22Rv1 (cell line): ENCODE results near the gene ILF3.

Experiments
- CTCF ChIP-seq: fragments of 450-650 bp; IDR thresholded peaks from 2 replicates; pipeline ENCODE4 v1.5.1; 2017; ENCODE audit warnings: mild to moderate bottlenecking
- ZFX ChIP-seq: fragments of 450-650 bp; IDR thresholded peaks from 2 replicates; pipeline ENCODE4 v1.6.1; 2017; ENCODE audit warnings: antibody characterized with exemption, borderline replicate concordance

- no peak for TF ChIP-seq CTCF
- TF ChIP-seq ZFX: no peak
Measured at GRCh38 chr19:10678813-10679212, 24.7 kb downstream of the ILF3 start.
